Adrenal gland (tissue), 12 donors: ENCODE measurements around the gene RBP2. TPM values are rescaled to one million over a fixed set of nuclear protein-coding genes. Genes with fewer than 3 reads are reported as not detected.

Source experiments
- DNase-seq, 7 donors: peaks; one replicate each; pipeline ENCODE4 v3.0.0-alpha.2; 2019 to 2020
- H3K27ac ChIP-seq, 5 donors: fragments of 200-600 bp; sonication (generic) in 4 of 5; 1 replicate in 3 of 5; 2 replicates in 2 of 5; pipeline versions ENCODE4 v1.5.1 to v1.8.0; 2016 to 2020; ENCODE audit warnings: mild to moderate bottlenecking in 1 of 5
- H3K27me3 ChIP-seq: fragments of 200-600 bp; 2 replicates; pipeline ENCODE4 v1.8.0; 2021
- H3K36me3 ChIP-seq, 2 donors: fragments of 200-600 bp; replicated peaks in 1 of 2; 1 replicate in 1 of 2; 2 replicates in 1 of 2; pipeline versions ENCODE4 v1.5.1 to v1.8.0; 2018 to 2022
- H3K4me1 ChIP-seq, 2 donors: fragments of 200-600 bp; replicated peaks in 1 of 2; 1 replicate in 1 of 2; 2 replicates in 1 of 2; pipeline versions ENCODE4 v1.5.1 to v1.8.0; 2018 to 2021
- H3K4me3 ChIP-seq, 4 donors: fragments of 200-600 bp; sonication (generic) in 3 of 4; one replicate each; pipeline ENCODE4 v1.5.1; 2016 to 2018
- H3K9me3 ChIP-seq, 3 donors: fragments of 200-600 bp; sonication (generic) in 1 of 3; replicated peaks in 1 of 3; 1 replicate in 2 of 3; 2 replicates in 1 of 3; pipeline versions ENCODE4 v1.5.1 to v1.8.0; 2016 to 2021
- CTCF ChIP-seq, 6 experiments: fragments of 450-650 bp in 4 of 6; fragments of 200-600 bp in 2 of 6; sonication (generic) in 1 of 6; IDR thresholded peaks; 1 replicate in 5 of 6; 2 replicates in 1 of 6; pipeline versions ENCODE4 v1.5.1 to v1.8.0; 2016 to 2021; ENCODE audit warnings: antibody characterized with exemption in 6 of 6, mild to moderate bottlenecking in 2 of 6, moderate library complexity in 1 of 6
- POLR2A ChIP-seq, 2 donors: fragments of 450-650 bp; IDR thresholded peaks; one replicate each; pipeline ENCODE4 v1.6.1; 2017; ENCODE audit warnings: antibody characterized with exemption in 2 of 2, mild to moderate bottlenecking in 2 of 2, moderate library complexity in 1 of 2
- WGBS, 4 donors: extraction: QIAGEN DNeasy Blood & Tissue Kit in 2 of 4; methylation state at CpG; one replicate each; pipeline versions ENCODE4 v1.1.5 to v1.1.7; 2013 to 2017; 5-methylcytosine and 5-hydroxymethylcytosine counted together
- intact Hi-C, 2 donors: fragments of 100-400 bp; cut with DNase I; formaldehyde crosslinking; loops; one replicate each; pipeline versions ENCODE4 v1.14.1 to v1.15.0; 2022 to 2023
- polyA plus RNA-seq, 3 donors: library from polyadenylated mRNA; stranded (reverse); fragments of 200-250 nt in 2 of 3; fragments of 350-450 nt in 1 of 3; fragmentation: Illumina TruSeq in 1 of 3; extraction: RNeasy Lipid Tissue Mini Kit (QIAGEN cat#74804) in 1 of 3; gene quantifications; one replicate each; pipeline ENCODE4 v1.2.3, GENCODE V29; 2013 to 2014
- total RNA-seq, 9 donors: library from RNA; depleted of rRNA in 4 of 9; stranded (reverse); fragments of >200 nt in 4 of 9; fragments of 120-200 nt in 1 of 9; fragmentation: NEBNext Ultra II Directional in 1 of 9; extraction: Animal tissue kit (Norgen Biotek cat#: 25700) in 1 of 9; gene quantifications; one replicate each; pipeline versions ENCODE4 v1.1.0 to v1.2.4, GENCODE V29; 2013 to 2023
- donor health status: healthy with polysubstance abuse.
- donor health status: Bipolar disorder and iron deficiency.
- donor health status: DM: yes; HTN: yes; CAD: no.
- donor health status: DM: no; HTN: no; CAD: no.
- donor health status: DM: no; HTN: no; CAD: no.
- donor health status: DM: yes; HTN: yes; CAD: no.

RBP2 gene
- total and polyA plus RNA-seq, 12 donors = 0.71 to 2.2 (median 1.4) TPM; not detected in 8

DNA sequence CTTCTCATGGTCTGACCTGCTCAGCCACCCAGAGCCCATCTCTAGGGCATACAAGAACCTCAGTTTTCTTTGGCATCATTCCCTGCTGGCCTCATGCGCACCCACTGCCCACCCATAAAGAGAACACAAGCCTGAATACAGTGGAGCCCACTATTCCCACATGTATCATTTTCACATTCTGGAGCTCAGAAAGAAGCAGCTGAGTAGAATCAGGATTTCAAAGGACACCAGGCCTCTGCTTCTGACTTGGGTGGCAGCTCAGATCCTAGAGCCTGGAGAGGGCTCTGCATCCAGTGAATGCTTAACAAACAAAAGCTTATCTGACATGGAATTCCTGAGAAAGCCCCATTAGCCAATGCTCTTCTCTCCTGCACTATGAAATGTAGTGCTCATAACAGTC, 34.7 kb downstream of the RBP2 start:
- no peak for DNase-seq
- H3K27ac ChIP-seq = no peak overlapping the region
- no peaks in the 10 kb centered on the region for H3K9me3 ChIP-seq
- H3K4me1 ChIP-seq = no peaks in the 10 kb centered on the region
- H3K36me3 ChIP-seq = no peaks in the 10 kb centered on the region
- intact Hi-C loops = no loop called here
- no peaks in the 10 kb centered on the region for H3K27me3 ChIP-seq
- H3K4me3 ChIP-seq = no peak overlapping the region
- 95 to 100% (median 98%) methylated on average over 1 of the region's 1 CpG for WGBS, 4 donors
- no peak for TF ChIP-seq POLR2A (IDR thresholded peaks at IDR 0.05)
- TF ChIP-seq CTCF (IDR thresholded peaks at IDR 0.05) = no peak

GRCh38 chr3:139440639-139441556, 35.4 kb downstream of the RBP2 start:
- intact Hi-C loops = no loop called here
- TF ChIP-seq CTCF (IDR thresholded peaks at IDR 0.05) (no peak), POLR2A (IDR thresholded peaks at IDR 0.05) (no peak)
- Histone ChIP-seq H3K36me3 (no peaks in the 10 kb centered on the region), H3K27me3 (no peaks in the 10 kb centered on the region), H3K9me3 (no peaks in the 10 kb centered on the region), H3K4me3 (no peak overlapping the region), H3K4me1 (no peaks in the 10 kb centered on the region), H3K27ac (no peak overlapping the region)
- WGBS, 4 donors = 94 to 96% (median 95%) methylated on average over 7 of the region's 7 CpGs
- no peak for DNase-seq

DNA sequence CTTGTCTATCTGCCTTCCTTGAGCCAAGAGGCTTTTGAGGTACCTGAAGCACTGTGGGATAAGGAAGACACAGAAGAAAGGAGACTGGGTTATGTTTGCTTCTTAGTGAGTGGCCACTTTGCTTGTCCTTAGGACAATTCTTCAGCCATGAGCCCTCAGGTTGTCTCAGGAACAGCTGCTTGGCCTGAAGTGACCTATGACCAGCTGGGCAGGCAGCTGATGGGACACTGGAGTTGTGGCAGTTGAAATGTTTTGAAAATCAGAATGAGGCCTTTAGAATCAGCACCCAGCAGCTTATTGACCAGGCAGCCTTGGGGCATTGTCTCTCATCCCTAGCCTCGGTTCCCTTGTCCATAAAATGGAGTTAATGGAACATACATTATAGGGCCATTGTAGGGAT, 37.0 kb downstream of the RBP2 start:
- H3K9me3 ChIP-seq = no peaks in the 10 kb centered on the region
- 77 to 96% (median 94%) methylated on average over 1 of the region's 1 CpG for WGBS, 4 donors
- intact Hi-C loops = no loop called here

More for the DNA sequence above, 37.0 kb downstream of the RBP2 start:
- Histone ChIP-seq H3K27me3 (no peaks in the 10 kb centered on the region), H3K36me3 (no peaks in the 10 kb centered on the region), H3K4me3 (no peak overlapping the region), H3K4me1 (peaks cover 0 to 12% of the 10 kb centered on the region in 2 donors), H3K27ac (no peak overlapping the region)
- DNase-seq = no peak
- TF ChIP-seq CTCF (IDR thresholded peaks at IDR 0.05) (no peak), POLR2A (IDR thresholded peaks at IDR 0.05) (no peak)
